Measurements from ENCODE around the gene UBIAD1. TPM values are rescaled to one million over a fixed set of nuclear protein-coding genes. Genes with fewer than 3 reads are reported as not detected.
A peak's percentile ranks its signal among the peaks of the same experiment; 100 is the strongest.

The UBIAD1 gene
- 18.3 TPM for polyA plus RNA-seq (2013, experiment 1 of 2)
- 18.0 TPM for polyA plus RNA-seq (2013, experiment 2 of 2)

- DNase-seq, result peak; percentile 92
- Histone ChIP-seq H2AK5ac (ENCODE audit: low read length) (peak within 1 kb of the TSS; percentile 69), H3K23ac (ENCODE audit: low read length) (no peak within 1 kb of the TSS), H4K8ac (ENCODE audit: low read depth, low read length) (no peak within 1 kb of the TSS), H3K56ac (ENCODE audit: low read length) (peak within 1 kb of the TSS; percentile 100), H3K27ac (ENCODE audit: low read depth, low read length) (peak within 1 kb of the TSS; percentile 86), H3K4me3 (ENCODE audit: low read length) (peak within 1 kb of the TSS; percentile 78), H3K18ac (ENCODE audit: low read length) (peak within 1 kb of the TSS; percentile 94), H3K4me1 (ENCODE audit: control insufficient read depth, low read depth, low read length) (peaks cover 2% of the 10 kb centered on the region), H2BK5ac (ENCODE audit: low read length) (peak within 1 kb of the TSS; percentile 63), H4K5ac (ENCODE audit: low read length) (no peak within 1 kb of the TSS), H3K79me1 (ENCODE audit: low read length) (peaks cover 12% of the 10 kb centered on the region), H3K79me2 (ENCODE audit: control insufficient read depth, insufficient read depth, low read length) (peaks cover 13% of the 10 kb centered on the region), H3K4ac (ENCODE audit: low read depth, low read length) (peak within 1 kb of the TSS; percentile 26), H2BK15ac (replicated peaks; ENCODE audit: low read depth) (no peak within 1 kb of the TSS), H2BK120ac (ENCODE audit: low read depth, low read length) (no peak within 1 kb of the TSS), H3K36me3 (ENCODE audit: control insufficient read depth, insufficient read depth, low read length) (no peaks in the 10 kb centered on the region), H3K9ac (ENCODE audit: low read length) (peak within 1 kb of the TSS; percentile 92), H3K4me2 (ENCODE audit: low read length) (peak within 1 kb of the TSS; percentile 100), H3K27me3 (ENCODE audit: insufficient read depth, low read length, poor library complexity) (no peaks in the 10 kb centered on the region)
- WGBS (ENCODE audit: extremely low coverage, insufficient coverage, low lambda C conversion rate), result no CpG with 5 or more reads among the region's 64 CpGs
Observed at GRCh38 chr1:11272832-11273594, at the start of gene UBIAD1. Gene UBIAD1 (plus strand): TSS chr1:11273198. CDS start chr1:11273532, 334 bp downstream.

- no peak overlapping the region for H2BK15ac ChIP-seq (replicated peaks; ENCODE audit: low read depth)
- no peak overlapping the region for H3K4me2 ChIP-seq (ENCODE audit: low read length)
- H2BK120ac ChIP-seq (ENCODE audit: low read depth, low read length), result no peak overlapping the region
- peak; percentile 14 for DNase-seq
- no peak overlapping the region for H3K4me3 ChIP-seq (ENCODE audit: low read length)
- no peak overlapping the region for H3K9ac ChIP-seq (ENCODE audit: low read length)
- H4K8ac ChIP-seq (ENCODE audit: low read depth, low read length), result no peak overlapping the region
- H3K79me2 ChIP-seq (ENCODE audit: control insufficient read depth, insufficient read depth, low read length), result no peaks in the 10 kb centered on the region
- H4K5ac ChIP-seq (ENCODE audit: low read length), result no peak overlapping the region
- no CpG with 5 or more reads among the region's 10 CpGs for WGBS (ENCODE audit: extremely low coverage, insufficient coverage, low lambda C conversion rate)
- H3K79me1 ChIP-seq (ENCODE audit: low read length), result no peaks in the 10 kb centered on the region
- H3K23ac ChIP-seq (ENCODE audit: low read length), result no peak overlapping the region
- no peak overlapping the region for H3K4ac ChIP-seq (ENCODE audit: low read depth, low read length)
- H3K27ac ChIP-seq (ENCODE audit: low read depth, low read length), result no peak overlapping the region
- no peak overlapping the region for H2AK5ac ChIP-seq (ENCODE audit: low read length)
- H3K18ac ChIP-seq (ENCODE audit: low read length), result no peak overlapping the region
- no peak overlapping the region for H3K56ac ChIP-seq (ENCODE audit: low read length)
- peaks cover 15% of the 10 kb centered on the region for H3K36me3 ChIP-seq (ENCODE audit: control insufficient read depth, insufficient read depth, low read length)
- no peak overlapping the region for H2BK5ac ChIP-seq (ENCODE audit: low read length)
- H3K4me1 ChIP-seq (ENCODE audit: control insufficient read depth, low read depth, low read length), result no peaks in the 10 kb centered on the region
- H3K27me3 ChIP-seq (ENCODE audit: insufficient read depth, low read length, poor library complexity), result no peaks in the 10 kb centered on the region
Observed at GRCh38 chr1:11227106-11228077, 45.6 kb upstream of the UBIAD1 start.

GRCh38 chr1:11229203-11229602 lies 43.8 kb upstream of the UBIAD1 start:
- Histone ChIP-seq H2BK120ac (ENCODE audit: low read depth, low read length) (no peak overlapping the region), H3K4me1 (ENCODE audit: control insufficient read depth, low read depth, low read length) (no peaks in the 10 kb centered on the region), H3K4ac (ENCODE audit: low read depth, low read length) (no peak overlapping the region), H3K56ac (ENCODE audit: low read length) (no peak overlapping the region), H3K79me2 (ENCODE audit: control insufficient read depth, insufficient read depth, low read length) (no peaks in the 10 kb centered on the region), H4K8ac (ENCODE audit: low read depth, low read length) (no peak overlapping the region), H3K27me3 (ENCODE audit: insufficient read depth, low read length, poor library complexity) (no peaks in the 10 kb centered on the region), H3K23ac (ENCODE audit: low read length) (no peak overlapping the region), H4K5ac (ENCODE audit: low read length) (no peak overlapping the region), H3K4me3 (ENCODE audit: low read length) (no peak overlapping the region), H2BK15ac (replicated peaks; ENCODE audit: low read depth) (no peak overlapping the region), H2AK5ac (ENCODE audit: low read length) (no peak overlapping the region), H3K18ac (ENCODE audit: low read length) (no peak overlapping the region), H3K9ac (ENCODE audit: low read length) (no peak overlapping the region), H3K4me2 (ENCODE audit: low read length) (no peak overlapping the region), H3K79me1 (ENCODE audit: low read length) (no peaks in the 10 kb centered on the region), H3K27ac (ENCODE audit: low read depth, low read length) (no peak overlapping the region), H3K36me3 (ENCODE audit: control insufficient read depth, insufficient read depth, low read length) (peaks cover 18% of the 10 kb centered on the region), H2BK5ac (ENCODE audit: low read length) (no peak overlapping the region)
- no CpG with 5 or more reads among the region's 4 CpGs for WGBS (ENCODE audit: extremely low coverage, insufficient coverage, low lambda C conversion rate)
- no peak for DNase-seq

GRCh38 chr1:11233208-11233607 lies 39.8 kb upstream of the UBIAD1 start:
- peaks cover 19% of the 10 kb centered on the region for H3K36me3 ChIP-seq (ENCODE audit: control insufficient read depth, insufficient read depth, low read length)
- H3K4me3 ChIP-seq (ENCODE audit: low read length), result no peak overlapping the region
- H3K4ac ChIP-seq (ENCODE audit: low read depth, low read length), result no peak overlapping the region
- H4K5ac ChIP-seq (ENCODE audit: low read length), result no peak overlapping the region
- H2AK5ac ChIP-seq (ENCODE audit: low read length), result no peak overlapping the region
- H3K23ac ChIP-seq (ENCODE audit: low read length), result no peak overlapping the region
- no peak overlapping the region for H2BK5ac ChIP-seq (ENCODE audit: low read length)
- no peak overlapping the region for H2BK120ac ChIP-seq (ENCODE audit: low read depth, low read length)
- H3K4me2 ChIP-seq (ENCODE audit: low read length), result no peak overlapping the region
- no CpG with 5 or more reads among the region's 2 CpGs for WGBS (ENCODE audit: extremely low coverage, insufficient coverage, low lambda C conversion rate)
- no peaks in the 10 kb centered on the region for H3K4me1 ChIP-seq (ENCODE audit: control insufficient read depth, low read depth, low read length)
- H3K27me3 ChIP-seq (ENCODE audit: insufficient read depth, low read length, poor library complexity), result no peaks in the 10 kb centered on the region
- no peak overlapping the region for H3K56ac ChIP-seq (ENCODE audit: low read length)
- H4K8ac ChIP-seq (ENCODE audit: low read depth, low read length), result no peak overlapping the region
- no peaks in the 10 kb centered on the region for H3K79me1 ChIP-seq (ENCODE audit: low read length)
- no peak for DNase-seq
- no peaks in the 10 kb centered on the region for H3K79me2 ChIP-seq (ENCODE audit: control insufficient read depth, insufficient read depth, low read length)
- no peak overlapping the region for H3K27ac ChIP-seq (ENCODE audit: low read depth, low read length)
- H3K18ac ChIP-seq (ENCODE audit: low read length), result no peak overlapping the region
- no peak overlapping the region for H2BK15ac ChIP-seq (replicated peaks; ENCODE audit: low read depth)
- no peak overlapping the region for H3K9ac ChIP-seq (ENCODE audit: low read length)

GRCh38 chr1:11237356-11237755 lies 35.6 kb upstream of the UBIAD1 start:
- no peak for DNase-seq
- Histone ChIP-seq H3K27ac (ENCODE audit: low read depth, low read length) (no peak overlapping the region), H2BK5ac (ENCODE audit: low read length) (no peak overlapping the region), H3K27me3 (ENCODE audit: insufficient read depth, low read length, poor library complexity) (no peaks in the 10 kb centered on the region), H2AK5ac (ENCODE audit: low read length) (no peak overlapping the region), H3K79me1 (ENCODE audit: low read length) (no peaks in the 10 kb centered on the region), H3K4me3 (ENCODE audit: low read length) (no peak overlapping the region), H3K23ac (ENCODE audit: low read length) (no peak overlapping the region), H2BK15ac (replicated peaks; ENCODE audit: low read depth) (no peak overlapping the region), H4K8ac (ENCODE audit: low read depth, low read length) (no peak overlapping the region), H3K4ac (ENCODE audit: low read depth, low read length) (no peak overlapping the region), H3K4me2 (ENCODE audit: low read length) (no peak overlapping the region), H3K18ac (ENCODE audit: low read length) (no peak overlapping the region), H3K79me2 (ENCODE audit: control insufficient read depth, insufficient read depth, low read length) (no peaks in the 10 kb centered on the region), H4K5ac (ENCODE audit: low read length) (no peak overlapping the region), H2BK120ac (ENCODE audit: low read depth, low read length) (no peak overlapping the region), H3K9ac (ENCODE audit: low read length) (no peak overlapping the region), H3K36me3 (ENCODE audit: control insufficient read depth, insufficient read depth, low read length) (peaks cover 17% of the 10 kb centered on the region), H3K56ac (ENCODE audit: low read length) (no peak overlapping the region), H3K4me1 (ENCODE audit: control insufficient read depth, low read depth, low read length) (no peaks in the 10 kb centered on the region)
- no CpG with 5 or more reads among the region's 6 CpGs for WGBS (ENCODE audit: extremely low coverage, insufficient coverage, low lambda C conversion rate)

Measured in mesendoderm (in vitro differentiated cells).